GM19324 (cell line): Measurements from ENCODE around the gene FER.
"Not testable (repeated sequence)": the region's sequence is repeated elsewhere in the genome, so short reads cannot be mapped to it uniquely, and the experiment has no call there.

ENCODE experiments used
- ATAC-seq: cut with Tn5 transposase; IDR thresholded peaks from one replicate; pipeline ENCODE4 v1.9.1; 2021; ENCODE audit warnings: mild to moderate bottlenecking, moderate library complexity; ENCODE audit not compliant: unreplicated experiment, low FRiP score

FER gene

DNA sequence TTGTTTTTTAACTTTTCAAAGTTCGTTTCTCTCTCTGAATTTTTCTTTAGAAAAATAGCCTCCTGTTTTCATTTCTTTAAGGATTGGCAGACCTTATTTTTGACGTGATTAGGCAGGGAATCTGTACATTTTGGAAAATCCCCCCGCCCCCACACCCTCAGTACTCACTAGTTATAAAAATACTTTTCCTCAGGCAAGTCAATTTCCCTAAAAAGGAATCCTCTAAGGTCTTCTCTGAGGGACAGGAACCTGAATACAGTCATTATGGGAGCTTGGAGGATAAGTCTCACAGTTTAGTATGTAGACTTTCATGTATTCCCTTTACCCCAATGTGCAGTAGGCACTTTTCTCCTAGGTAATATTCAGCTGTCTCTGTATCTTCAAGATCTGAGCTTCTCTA, 3.9 kb upstream of the FER start:
- ATAC-seq = no peak

GRCh38 chr5:108747111-108747773, 455 bp upstream of the FER start:
- ATAC-seq = no peak

GRCh38 chr5:108748401-108749127, 867 bp downstream of the FER start:
- ATAC-seq = peak; percentile 98

- peak; percentile 44 for ATAC-seq
Measured at GRCh38 chr5:108749128-108749861, 1.6 kb downstream of the FER start.

DNA sequence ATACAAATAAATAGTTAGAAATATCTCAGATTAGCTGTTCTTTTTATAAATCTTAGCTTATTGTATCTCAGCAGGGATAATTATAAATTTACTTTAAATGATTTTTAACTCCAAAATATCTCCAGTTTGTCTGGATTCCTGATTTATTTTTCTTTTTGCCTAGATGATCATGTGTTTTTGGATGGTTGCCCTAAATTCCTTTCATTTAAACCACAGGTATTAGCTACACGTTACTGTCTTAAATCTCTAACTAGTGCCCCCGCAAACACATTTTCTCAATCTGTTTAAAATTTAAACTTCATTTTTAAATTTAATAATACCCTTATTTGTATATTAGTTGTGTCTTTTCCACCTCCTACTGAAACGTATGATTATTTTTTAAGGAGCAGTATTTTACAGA, 5.6 kb downstream of the FER start:
- no peak for ATAC-seq

- ATAC-seq = no peak
Measured at GRCh38 chr5:108753877-108754276, 6.2 kb downstream of the FER start.

DNA sequence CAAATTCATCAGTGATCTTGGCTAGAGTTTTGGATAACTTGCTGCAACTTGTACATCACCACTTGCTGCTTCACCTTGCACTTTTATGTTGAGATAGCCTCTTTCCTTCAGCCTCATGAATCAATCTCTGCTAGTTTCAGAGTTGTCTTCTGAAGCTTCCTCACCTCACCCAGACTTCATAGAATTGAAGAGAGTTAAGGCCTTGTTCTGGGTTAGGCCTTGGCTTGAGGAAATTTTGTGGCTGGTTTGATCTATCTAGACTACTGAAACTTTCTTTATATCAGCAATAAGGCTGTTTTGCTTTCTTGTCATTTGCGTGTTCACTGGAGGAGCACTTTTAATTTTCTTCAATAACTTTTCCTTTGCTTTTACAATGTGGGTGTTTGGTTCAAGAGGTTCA, 12.8 kb downstream of the FER start:
- no peak for ATAC-seq

GRCh38 chr5:108762660-108763059, 15.0 kb downstream of the FER start:
- no peak for ATAC-seq

DNA sequence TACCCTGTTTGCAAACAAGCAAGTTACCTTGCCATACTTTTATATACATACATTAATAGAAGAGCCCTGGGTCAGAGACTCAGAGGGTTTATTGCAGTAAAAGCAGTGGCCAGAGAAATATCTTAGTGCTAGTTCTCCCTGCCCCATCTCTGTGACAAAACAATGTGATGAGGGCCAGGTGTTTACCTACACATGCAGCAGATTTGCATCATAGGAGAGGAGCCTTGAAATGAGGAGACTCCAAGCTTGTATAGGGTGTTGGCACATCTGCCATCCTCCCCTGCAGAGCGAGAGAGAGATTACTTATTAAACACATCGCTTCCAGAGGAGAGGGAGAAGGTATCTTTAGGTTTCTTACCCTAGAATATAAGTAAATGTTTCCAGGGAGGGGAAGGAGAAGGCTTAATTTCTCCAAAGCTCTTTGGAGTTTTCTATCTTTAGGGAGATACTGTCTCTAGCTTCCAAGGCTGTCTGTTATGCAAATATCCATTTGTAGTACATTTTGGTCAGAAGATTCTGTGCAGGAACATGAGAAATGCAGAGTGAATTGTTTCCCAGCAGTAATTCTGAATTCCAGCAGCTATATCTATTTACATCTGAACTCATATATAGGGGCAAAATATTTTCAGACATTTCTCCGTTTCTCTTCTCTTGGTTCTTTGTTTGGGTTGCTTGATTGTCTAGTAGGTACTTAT, 15.7 kb downstream of the FER start:
- ATAC-seq = no peak

- no peak for ATAC-seq
Measured at GRCh38 chr5:108765647-108766046, 17.9 kb downstream of the FER start.

DNA sequence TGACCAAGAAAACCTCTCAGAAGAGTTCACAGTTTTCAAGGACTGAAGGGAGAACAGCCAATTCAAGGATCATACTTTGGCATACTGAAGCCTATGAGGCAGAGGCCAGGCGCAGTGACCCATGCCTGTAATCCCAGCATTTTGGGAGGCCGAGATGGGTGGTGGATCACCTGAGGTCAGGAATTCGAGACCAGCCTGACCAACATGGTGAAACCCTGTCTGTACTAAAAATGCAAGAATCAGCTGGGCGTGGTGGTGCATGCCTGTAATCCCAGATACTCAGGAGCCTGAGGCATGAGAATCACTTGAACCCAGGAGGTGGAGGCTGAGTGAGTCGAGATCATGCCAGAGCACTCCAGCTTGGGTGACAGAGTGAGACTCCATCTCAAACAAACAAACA, 19.2 kb downstream of the FER start:
- ATAC-seq = not testable (repeated sequence)

DNA sequence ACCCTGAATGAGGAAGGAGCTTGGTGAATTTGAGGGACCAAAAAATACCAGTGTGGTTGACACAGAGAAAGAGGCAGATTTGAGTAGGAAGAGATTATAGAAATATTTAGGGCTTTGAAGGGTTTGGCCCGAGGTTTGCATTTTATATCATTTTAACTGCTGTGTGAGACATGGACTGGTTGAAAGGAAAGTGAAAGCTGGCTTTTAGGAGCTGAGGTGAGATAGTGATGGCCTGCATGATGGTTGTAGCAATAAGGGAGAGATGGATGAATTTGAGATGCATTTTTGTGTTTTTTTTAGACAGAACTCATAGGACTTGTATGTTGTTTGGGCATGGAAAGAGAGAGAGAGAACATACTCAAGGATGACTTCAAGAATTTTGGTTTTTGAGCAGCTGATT, 21.7 kb downstream of the FER start:
- ATAC-seq = peak; percentile 52

DNA sequence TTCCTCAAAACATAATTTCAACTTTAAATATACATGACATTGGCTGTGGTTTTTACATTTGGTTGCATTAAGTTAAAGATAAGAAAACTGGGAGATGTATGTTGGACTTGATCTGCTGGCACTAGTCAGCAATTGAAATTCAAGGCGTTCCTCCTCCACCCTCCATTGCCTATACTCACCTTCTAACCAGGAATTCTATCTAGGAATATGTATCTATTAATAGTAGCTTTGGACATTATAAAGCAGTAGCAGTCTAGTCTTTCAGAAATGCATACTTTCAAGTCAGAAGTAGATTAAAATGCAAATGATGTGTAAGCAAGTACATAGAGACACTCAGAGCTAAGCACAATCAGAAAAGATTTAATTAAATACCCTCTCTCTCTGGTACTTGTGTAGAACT, 24.9 kb downstream of the FER start:
- ATAC-seq = no peak

- no peak for ATAC-seq
Measured at GRCh38 chr5:108773330-108773729, 25.6 kb downstream of the FER start.

DNA sequence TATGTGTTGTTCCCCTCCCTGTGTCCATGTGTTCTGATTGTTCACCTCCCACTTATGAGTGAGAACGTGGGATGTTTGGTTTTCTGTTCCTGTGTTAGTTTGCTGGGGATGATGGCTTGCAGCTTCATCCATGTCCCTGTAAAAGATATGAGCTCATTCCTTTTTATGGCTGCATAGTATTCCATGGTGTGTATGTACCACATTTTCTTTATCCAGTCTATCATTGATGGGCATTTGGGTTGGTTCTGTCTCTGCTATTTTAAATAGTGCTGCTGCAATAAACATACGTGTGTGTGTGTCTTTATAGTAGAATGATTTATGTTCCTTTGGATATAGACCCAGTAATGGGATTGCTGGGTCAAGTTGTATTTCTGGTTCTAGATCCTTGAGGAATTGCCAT, 26.4 kb downstream of the FER start:
- ATAC-seq = not testable (repeated sequence)

GRCh38 chr5:108777582-108777981, 29.9 kb downstream of the FER start:
- ATAC-seq = not testable (repeated sequence)

DNA sequence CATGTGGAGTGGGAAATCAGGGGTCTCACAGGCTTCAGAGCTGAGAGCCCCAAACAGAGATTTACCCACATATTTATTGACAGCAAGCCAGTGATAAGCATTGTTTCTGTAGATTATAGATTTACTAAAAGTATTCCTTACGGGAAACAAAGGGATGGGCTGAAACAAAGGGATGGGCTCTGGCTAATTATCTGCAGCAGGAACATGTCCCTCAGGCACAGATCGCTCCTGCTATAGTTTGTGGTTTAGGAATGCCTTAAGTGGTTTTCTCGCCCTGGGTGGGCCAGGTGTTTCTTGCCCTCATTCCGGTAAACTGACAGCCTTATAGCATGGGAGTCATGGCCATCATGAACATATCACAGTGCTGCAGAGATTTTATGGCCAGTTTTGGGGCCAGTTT, 36.9 kb downstream of the FER start:
- ATAC-seq = not testable (repeated sequence)

- ATAC-seq = no peak
Measured at GRCh38 chr5:108786806-108787483, 39.2 kb downstream of the FER start.

GRCh38 chr5:108788142-108788541, 40.4 kb downstream of the FER start:
- ATAC-seq = no peak

GRCh38 chr5:108793207-108793606, 45.5 kb downstream of the FER start:
- ATAC-seq = no peak
